HEK293 (cell line): ENCODE measurements around the gene UFSP2.
A peak's percentile ranks its signal among the peaks of the same experiment; 100 is the strongest.

ENCODE experiments used
- CTCF ChIA-PET: fragments of 350-600 bp; formaldehyde crosslinking; extraction: SDS; loops from one replicate; lab custom pipeline; 2021; ENCODE audit warnings: antibody characterized with exemption; lab: Yijun Ruan, JAX
- POLR2A ChIA-PET: fragments of 300-600 bp; formaldehyde crosslinking; extraction: SDS; loops from one replicate; lab custom pipeline; 2020; ENCODE audit warnings: antibody characterized with exemption, inconsistent platforms; lab: Yijun Ruan, JAX
- H3K27ac ChIP-seq: fragments of 200-500 bp; sonication (Bioruptor generic); 2 replicates; pipeline ENCODE4 v1.5.1; 2014; ENCODE audit warnings: low read depth, low read length, control low read depth, inconsistent platforms; ENCODE audit errors: extremely low read depth
- H3K36me3 ChIP-seq, 2 experiments: fragments of 200-500 bp in 1 of 2; sonication (Bioruptor generic) in 1 of 2; 1 replicate in 1 of 2; 2 replicates in 1 of 2; pipeline ENCODE4 v1.5.1; 2014 to 2017; ENCODE audit warnings: inconsistent platforms in 2 of 2, low read length in 2 of 2; ENCODE audit not compliant: control insufficient read depth in 2 of 2, insufficient read depth in 1 of 2
- H3K4me1 ChIP-seq: fragments of 200-500 bp; sonication (Bioruptor generic); 2 replicates; pipeline ENCODE4 v1.5.1; 2014; ENCODE audit warnings: mild to moderate bottlenecking, low read length, inconsistent platforms; ENCODE audit not compliant: control insufficient read depth, insufficient read depth
- H3K4me3 ChIP-seq: 2 replicates; pipeline ENCODE4 v1.5.1; 2011; ENCODE audit warnings: low read depth, mild to moderate bottlenecking, control low read depth, low read length, moderate library complexity
- H3K9me3 ChIP-seq: fragments of 200-500 bp; sonication (Bioruptor generic); 2 replicates; pipeline ENCODE4 v1.5.1; 2014; ENCODE audit warnings: low read depth, low read length, inconsistent platforms; ENCODE audit not compliant: control insufficient read depth, insufficient read depth
- GFI1B ChIP-seq: fragments of 450-650 bp; formaldehyde crosslinking; IDR thresholded peaks from 2 replicates; pipeline ENCODE4 v1.5.1; 2016; ENCODE audit warnings: missing biosample characterization, missing genetic modification characterization
- GLI2 ChIP-seq: fragments of 450-650 bp; formaldehyde crosslinking; IDR thresholded peaks from 2 replicates; pipeline ENCODE4; 2017; ENCODE audit warnings: missing biosample characterization, missing genetic modification characterization, low read depth, borderline replicate concordance
- KLF1 ChIP-seq: fragments of 450-650 bp; formaldehyde crosslinking; IDR thresholded peaks from 2 replicates; pipeline ENCODE4 v1.5.1; 2016; ENCODE audit warnings: missing biosample characterization, missing genetic modification characterization
- KLF8 ChIP-seq: fragments of 450-650 bp; formaldehyde crosslinking; IDR thresholded peaks from 2 replicates; pipeline ENCODE4 v1.5.1; 2016; ENCODE audit warnings: missing biosample characterization, missing genetic modification characterization
- PATZ1 ChIP-seq: fragments of 450-650 bp; formaldehyde crosslinking; IDR thresholded peaks from 2 replicates; pipeline ENCODE4 v1.5.1; 2016; ENCODE audit warnings: missing biosample characterization, missing genetic modification characterization
- SCRT2 ChIP-seq: fragments of 450-650 bp; formaldehyde crosslinking; IDR thresholded peaks from 2 replicates; pipeline ENCODE4 v1.5.1; 2016; ENCODE audit warnings: missing biosample characterization, missing genetic modification characterization
- SP7 ChIP-seq: fragments of 450-650 bp; formaldehyde crosslinking; IDR thresholded peaks from 2 replicates; pipeline ENCODE4 v1.5.1; 2016; ENCODE audit warnings: missing biosample characterization, missing genetic modification characterization
- WT1 ChIP-seq: fragments of 450-650 bp; formaldehyde crosslinking; IDR thresholded peaks from 2 replicates; pipeline ENCODE4 v1.5.1; 2016; ENCODE audit warnings: missing biosample characterization, missing genetic modification characterization
- ZBTB10 ChIP-seq: fragments of 450-650 bp; formaldehyde crosslinking; IDR thresholded peaks from 2 replicates; pipeline ENCODE4 v1.5.1; 2016; ENCODE audit warnings: missing biosample characterization, missing genetic modification characterization
- ZBTB8A ChIP-seq: fragments of 450-650 bp; formaldehyde crosslinking; IDR thresholded peaks from 2 replicates; pipeline ENCODE4 v1.5.1; 2016; ENCODE audit warnings: missing biosample characterization, missing genetic modification characterization
- ZNF155 ChIP-seq: fragments of 450-650 bp; formaldehyde crosslinking; IDR thresholded peaks from 2 replicates; pipeline ENCODE4 v1.5.1; 2016; ENCODE audit warnings: missing biosample characterization, missing genetic modification characterization
- ZNF221 ChIP-seq: fragments of 450-650 bp; formaldehyde crosslinking; IDR thresholded peaks from 2 replicates; pipeline ENCODE4 v1.5.1; 2017; ENCODE audit warnings: missing biosample characterization, missing genetic modification characterization, borderline replicate concordance
- ZNF239 ChIP-seq: fragments of 450-650 bp; formaldehyde crosslinking; IDR thresholded peaks from 2 replicates; pipeline ENCODE4 v1.5.1; 2016; ENCODE audit warnings: missing biosample characterization, missing genetic modification characterization
- ZNF335 ChIP-seq: fragments of 450-650 bp; formaldehyde crosslinking; conservative IDR thresholded peaks from 2 replicates; pipeline ENCODE4 v1.5.1; 2016; ENCODE audit warnings: missing biosample characterization, missing genetic modification characterization
- ZNF514 ChIP-seq: fragments of 450-650 bp; formaldehyde crosslinking; IDR thresholded peaks from 2 replicates; pipeline ENCODE4 v1.5.1; 2016; ENCODE audit warnings: missing biosample characterization, missing genetic modification characterization
- ZNF707 ChIP-seq: fragments of 450-650 bp; formaldehyde crosslinking; IDR thresholded peaks from 2 replicates; pipeline ENCODE4 v1.5.1; 2016; ENCODE audit warnings: missing biosample characterization, missing genetic modification characterization
- ZSCAN30 ChIP-seq: fragments of 450-650 bp; IDR thresholded peaks from 2 replicates; pipeline ENCODE4 v1.5.1; 2018; ENCODE audit warnings: missing biosample characterization, mild to moderate bottlenecking, missing genetic modification characterization, moderate library complexity
- TF ChIP-seq, protein P1 (sequence below): fragments of 450-650 bp; formaldehyde crosslinking; IDR thresholded peaks from 2 replicates; pipeline ENCODE4 v1.5.1; 2016; ENCODE audit warnings: missing biosample characterization, missing genetic modification characterization
- TF ChIP-seq, protein P2 (sequence below): fragments of 450-650 bp; formaldehyde crosslinking; IDR thresholded peaks from 2 replicates; pipeline ENCODE4 v1.5.1; 2016; ENCODE audit warnings: missing biosample characterization, missing genetic modification characterization, borderline replicate concordance

Gene UFSP2

GRCh38 chr4:185396724-185397385 lies 28.9 kb downstream of the UFSP2 start, which contains the start of gene ANKRD37:
TSS of gene ANKRD37 (plus strand) at chr4:185396841. CDS start at chr4:185396924, 83 bp downstream.
- Histone ChIP-seq H3K4me1 (peaks cover 4% of the 10 kb centered on the region; the same call in 1 of the 2 replicates), H3K9me3 (no peaks in the 10 kb centered on the region), H3K4me3 (peak within 1 kb of the TSS; percentile 60), H3K27ac (peak within 1 kb of the TSS; percentile 81), H3K36me3 (peaks cover 0 to 32% of the 10 kb centered on the region in 2 experiments; a peak in 2 of 3 replicates)
- ChIA-PET CTCF (interaction anchor here (1.3 kb wide), 1 partner anchor 201 kb away, joined by 3 read pairs; no protein-coding TSS in a partner anchor), POLR2A (interaction anchor here (0.6 to 1.3 kb wide), 4 partner anchors 8 to 254 kb away, joined by 3 to 4 read pairs (median 3); partner anchors contain the start of gene SLC25A4)
- TF ChIP-seq, protein P1, sequence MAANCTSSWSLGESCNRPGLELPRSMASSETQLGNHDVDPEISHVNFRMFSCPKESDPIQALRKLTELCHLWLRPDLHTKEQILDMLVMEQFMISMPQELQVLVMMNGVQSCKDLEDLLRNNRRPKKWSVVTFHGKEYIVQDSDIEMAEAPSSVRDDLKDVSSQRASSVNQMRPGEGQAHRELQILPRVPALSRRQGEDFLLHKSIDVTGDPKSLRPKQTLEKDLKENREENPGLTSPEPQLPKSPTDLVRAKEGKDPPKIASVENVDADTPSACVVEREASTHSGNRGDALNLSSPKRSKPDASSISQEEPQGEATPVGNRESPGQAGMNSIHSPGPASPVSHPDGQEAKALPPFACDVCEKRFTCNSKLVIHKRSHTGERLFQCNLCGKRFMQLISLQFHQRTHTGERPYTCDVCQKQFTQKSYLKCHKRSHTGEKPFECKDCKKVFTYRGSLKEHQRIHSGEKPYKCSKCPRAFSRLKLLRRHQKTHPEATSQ (tag by site-specific recombination) = no peak
- peak; percentile 38 for TF ChIP-seq ZNF335 (tag by site-specific recombination)
- TF ChIP-seq ZNF221 (tag by site-specific recombination) = no peak
- TF ChIP-seq ZNF707 (tag by site-specific recombination) = no peak
- TF ChIP-seq SP7 (tag by site-specific recombination) = no peak
- peak; percentile 61 for TF ChIP-seq ZBTB8A
- no peak for TF ChIP-seq ZNF155 (tag by site-specific recombination)
- peak; percentile 79; the same call in 1 of the 2 replicates for TF ChIP-seq KLF1 (tag by site-specific recombination)
- TF ChIP-seq WT1 (tag by site-specific recombination) = 0 out of 2 replicates have a peak, but pooled peaks have one; percentile 9
- TF ChIP-seq SCRT2 (tag by site-specific recombination) = 0 out of 2 replicates have a peak, but pooled peaks have one; percentile 9
- TF ChIP-seq KLF8 (tag by site-specific recombination) = peak; percentile 12; the same call in 1 of the 2 replicates

GRCh38 chr4:185395956-185396723 lies 29.6 kb downstream of the UFSP2 start:
- Histone ChIP-seq H3K4me3 (peak overlapping the region; percentile 60), H3K9me3 (no peaks in the 10 kb centered on the region), H3K36me3 (peaks cover 0 to 25% of the 10 kb centered on the region in 2 experiments; a peak in 2 of 3 replicates), H3K4me1 (peaks cover 4% of the 10 kb centered on the region; the same call in 1 of the 2 replicates), H3K27ac (peak overlapping the region; percentile 81; the same call in 1 of the 2 replicates)
- CTCF ChIA-PET = interaction anchor here (1.3 kb wide), 1 partner anchor 202 kb away, joined by 3 read pairs; no protein-coding TSS in a partner anchor
- POLR2A ChIA-PET = interaction anchor here (0.6 to 1.3 kb wide), 4 partner anchors 8 to 253 kb away, joined by 3 to 4 read pairs (median 3); partner anchors contain the start of gene SLC25A4
- TF ChIP-seq ZNF514 (no peak), GLI2 (no peak), ZBTB10 (tag by site-specific recombination) (peak; percentile 82; the same call in 1 of the 2 replicates), ZSCAN30 (peak; percentile 35; the same call in 1 of the 2 replicates), ZNF239 (tag by site-specific recombination) (no peak), PATZ1 (tag by site-specific recombination) (0 out of 2 replicates have a peak, but pooled peaks have one; percentile 61), GFI1B (tag by site-specific recombination) (no peak)
- TF ChIP-seq, protein P2, sequence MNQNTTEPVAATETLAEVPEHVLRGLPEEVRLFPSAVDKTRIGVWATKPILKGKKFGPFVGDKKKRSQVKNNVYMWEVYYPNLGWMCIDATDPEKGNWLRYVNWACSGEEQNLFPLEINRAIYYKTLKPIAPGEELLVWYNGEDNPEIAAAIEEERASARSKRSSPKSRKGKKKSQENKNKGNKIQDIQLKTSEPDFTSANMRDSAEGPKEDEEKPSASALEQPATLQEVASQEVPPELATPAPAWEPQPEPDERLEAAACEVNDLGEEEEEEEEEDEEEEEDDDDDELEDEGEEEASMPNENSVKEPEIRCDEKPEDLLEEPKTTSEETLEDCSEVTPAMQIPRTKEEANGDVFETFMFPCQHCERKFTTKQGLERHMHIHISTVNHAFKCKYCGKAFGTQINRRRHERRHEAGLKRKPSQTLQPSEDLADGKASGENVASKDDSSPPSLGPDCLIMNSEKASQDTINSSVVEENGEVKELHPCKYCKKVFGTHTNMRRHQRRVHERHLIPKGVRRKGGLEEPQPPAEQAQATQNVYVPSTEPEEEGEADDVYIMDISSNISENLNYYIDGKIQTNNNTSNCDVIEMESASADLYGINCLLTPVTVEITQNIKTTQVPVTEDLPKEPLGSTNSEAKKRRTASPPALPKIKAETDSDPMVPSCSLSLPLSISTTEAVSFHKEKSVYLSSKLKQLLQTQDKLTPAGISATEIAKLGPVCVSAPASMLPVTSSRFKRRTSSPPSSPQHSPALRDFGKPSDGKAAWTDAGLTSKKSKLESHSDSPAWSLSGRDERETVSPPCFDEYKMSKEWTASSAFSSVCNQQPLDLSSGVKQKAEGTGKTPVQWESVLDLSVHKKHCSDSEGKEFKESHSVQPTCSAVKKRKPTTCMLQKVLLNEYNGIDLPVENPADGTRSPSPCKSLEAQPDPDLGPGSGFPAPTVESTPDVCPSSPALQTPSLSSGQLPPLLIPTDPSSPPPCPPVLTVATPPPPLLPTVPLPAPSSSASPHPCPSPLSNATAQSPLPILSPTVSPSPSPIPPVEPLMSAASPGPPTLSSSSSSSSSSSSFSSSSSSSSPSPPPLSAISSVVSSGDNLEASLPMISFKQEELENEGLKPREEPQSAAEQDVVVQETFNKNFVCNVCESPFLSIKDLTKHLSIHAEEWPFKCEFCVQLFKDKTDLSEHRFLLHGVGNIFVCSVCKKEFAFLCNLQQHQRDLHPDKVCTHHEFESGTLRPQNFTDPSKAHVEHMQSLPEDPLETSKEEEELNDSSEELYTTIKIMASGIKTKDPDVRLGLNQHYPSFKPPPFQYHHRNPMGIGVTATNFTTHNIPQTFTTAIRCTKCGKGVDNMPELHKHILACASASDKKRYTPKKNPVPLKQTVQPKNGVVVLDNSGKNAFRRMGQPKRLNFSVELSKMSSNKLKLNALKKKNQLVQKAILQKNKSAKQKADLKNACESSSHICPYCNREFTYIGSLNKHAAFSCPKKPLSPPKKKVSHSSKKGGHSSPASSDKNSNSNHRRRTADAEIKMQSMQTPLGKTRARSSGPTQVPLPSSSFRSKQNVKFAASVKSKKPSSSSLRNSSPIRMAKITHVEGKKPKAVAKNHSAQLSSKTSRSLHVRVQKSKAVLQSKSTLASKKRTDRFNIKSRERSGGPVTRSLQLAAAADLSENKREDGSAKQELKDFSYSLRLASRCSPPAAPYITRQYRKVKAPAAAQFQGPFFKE (tag by site-specific recombination) = no peak
